Measurements from ENCODE around the gene CDK5RAP3.
"Not testable (repeated sequence)": the region's sequence is repeated elsewhere in the genome, so short reads cannot be mapped to it uniquely, and the experiment has no call there.

CDK5RAP3 gene

DNA sequence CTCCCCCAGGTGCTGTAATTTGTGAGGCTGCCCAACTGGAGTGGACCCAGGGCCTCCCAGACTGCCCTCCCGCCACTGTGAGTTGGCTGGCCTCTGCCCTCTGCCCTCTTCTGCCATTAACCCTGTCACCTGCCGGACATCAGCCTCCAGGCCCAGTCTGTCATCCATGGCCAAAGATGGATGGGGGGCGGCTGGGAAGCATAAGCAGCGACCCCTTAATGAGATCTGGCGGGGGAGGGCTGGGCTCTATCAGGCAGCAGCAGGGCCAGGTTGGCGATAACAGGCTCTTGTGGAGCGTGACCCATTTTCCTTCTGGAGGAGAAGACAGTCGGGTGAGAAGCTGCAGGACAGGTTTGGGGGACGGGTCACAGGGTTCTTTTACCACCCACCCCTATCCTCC lies 25.3 kb downstream of the CDK5RAP3 start:
- TF ChIP-seq JUND (IDR thresholded peaks at IDR 0.05; ENCODE audit: low read depth), result no peak
- in situ Hi-C loops (cut with HindIII; ENCODE audit: low pct_unique_long_range_greater_than_20kb, low sequenced_read_pairs), result no loop called here

DNA sequence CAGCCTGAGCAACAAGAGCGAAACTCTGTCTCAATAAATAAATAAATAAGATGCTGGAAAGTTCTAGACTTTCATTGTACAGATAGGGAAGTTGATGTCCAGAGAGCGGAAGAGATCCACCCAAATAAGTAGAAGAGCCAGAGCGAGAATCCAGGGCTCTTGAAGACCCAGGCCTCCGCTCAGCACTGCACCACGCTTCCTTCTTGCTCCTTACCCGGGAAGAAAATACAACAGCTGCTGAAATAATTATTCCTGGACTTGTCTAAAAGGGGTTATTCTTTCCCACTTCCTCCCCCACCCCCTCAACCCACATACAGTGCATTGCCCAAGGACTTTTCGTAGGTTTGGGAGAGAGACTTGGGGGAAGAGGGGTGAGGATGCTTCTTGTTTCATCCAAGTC lies 26.7 kb downstream of the CDK5RAP3 start:
- in situ Hi-C loops (cut with HindIII; ENCODE audit: low pct_unique_long_range_greater_than_20kb, low sequenced_read_pairs), result no loop called here
- no peak for TF ChIP-seq JUND (IDR thresholded peaks at IDR 0.05; ENCODE audit: low read depth)
- no peak for DNase-seq (ENCODE audit: low read depth in 1 of 2, low spot score in 1 of 2)

More for the DNA sequence above, 25.3 kb downstream of the CDK5RAP3 start:
- DNase-seq (ENCODE audit: low read depth in 1 of 2, low spot score in 1 of 2), result no peak

DNA sequence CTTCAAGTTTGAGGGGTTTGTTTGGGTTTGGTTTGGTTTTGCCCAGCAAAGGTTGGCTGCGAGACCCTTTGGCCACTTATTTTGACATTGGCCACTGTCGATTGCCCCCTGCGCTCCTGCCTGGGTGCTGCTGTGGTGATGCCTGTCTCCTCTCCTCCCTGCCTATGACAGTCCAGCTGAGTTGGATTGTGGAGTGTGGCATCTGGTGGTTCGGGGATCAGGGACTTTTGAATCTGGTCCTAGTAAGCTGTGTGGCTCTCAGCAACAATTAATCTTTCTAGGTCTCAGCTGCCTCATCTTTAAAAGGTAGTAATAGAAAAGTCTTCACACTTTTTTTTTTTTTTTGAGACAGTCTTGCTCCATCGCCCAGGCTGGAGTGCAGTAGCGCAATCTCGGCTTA lies 27.1 kb downstream of the CDK5RAP3 start:
- in situ Hi-C loops (cut with HindIII; ENCODE audit: low pct_unique_long_range_greater_than_20kb, low sequenced_read_pairs), result no loop called here
- DNase-seq (ENCODE audit: low read depth in 1 of 2, low spot score in 1 of 2), result no peak
- TF ChIP-seq JUND (IDR thresholded peaks at IDR 0.05; ENCODE audit: low read depth), result no peak

DNA sequence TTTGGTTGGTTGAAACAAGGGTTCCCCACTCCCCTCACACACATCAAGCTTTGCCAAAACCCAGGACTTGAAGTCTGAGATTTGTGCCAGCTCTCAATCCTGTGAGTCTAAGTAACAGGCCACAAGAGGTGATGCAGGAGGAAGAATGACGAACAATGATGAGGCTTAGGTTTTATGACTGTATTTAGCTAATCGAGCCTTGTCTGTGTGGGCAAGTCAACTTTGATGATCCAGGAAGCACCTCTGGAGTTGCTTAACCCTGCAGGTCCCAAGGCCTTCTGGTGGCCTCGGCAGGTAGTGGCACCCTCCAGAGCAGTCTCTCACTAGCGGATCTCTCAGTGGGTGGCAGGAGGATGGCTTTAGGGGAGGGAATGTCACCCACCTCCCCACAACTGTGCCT lies 28.7 kb downstream of the CDK5RAP3 start:
- in situ Hi-C loops (cut with HindIII; ENCODE audit: low pct_unique_long_range_greater_than_20kb, low sequenced_read_pairs), result no loop called here
- no peak for TF ChIP-seq JUND (IDR thresholded peaks at IDR 0.05; ENCODE audit: low read depth)
- DNase-seq (ENCODE audit: low read depth in 1 of 2, low spot score in 1 of 2), result no peak

DNA sequence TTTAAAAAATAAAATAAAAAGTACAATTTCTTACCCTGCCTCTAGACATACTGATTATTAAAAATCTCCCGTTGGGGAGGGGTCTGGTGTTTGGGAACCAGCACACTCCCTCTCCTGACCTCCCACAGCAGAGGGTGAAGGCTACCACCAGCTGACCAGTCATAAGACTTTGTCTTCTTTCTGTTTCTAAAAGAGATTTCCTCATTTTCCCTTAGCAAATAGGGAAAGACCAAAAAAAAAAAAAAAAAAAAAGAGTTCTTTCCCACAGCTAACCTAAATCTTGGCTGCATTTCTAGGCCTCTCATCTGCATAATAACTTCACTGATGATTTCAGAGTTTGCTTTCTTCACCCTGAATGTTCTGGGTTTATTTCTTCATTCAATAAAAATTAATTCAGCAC lies 30.3 kb downstream of the CDK5RAP3 start:
- in situ Hi-C loops (cut with HindIII; ENCODE audit: low pct_unique_long_range_greater_than_20kb, low sequenced_read_pairs), result no loop called here
- TF ChIP-seq JUND (IDR thresholded peaks at IDR 0.05; ENCODE audit: low read depth), result no peak
- no peak for DNase-seq (ENCODE audit: low read depth in 1 of 2, low spot score in 1 of 2)

DNA sequence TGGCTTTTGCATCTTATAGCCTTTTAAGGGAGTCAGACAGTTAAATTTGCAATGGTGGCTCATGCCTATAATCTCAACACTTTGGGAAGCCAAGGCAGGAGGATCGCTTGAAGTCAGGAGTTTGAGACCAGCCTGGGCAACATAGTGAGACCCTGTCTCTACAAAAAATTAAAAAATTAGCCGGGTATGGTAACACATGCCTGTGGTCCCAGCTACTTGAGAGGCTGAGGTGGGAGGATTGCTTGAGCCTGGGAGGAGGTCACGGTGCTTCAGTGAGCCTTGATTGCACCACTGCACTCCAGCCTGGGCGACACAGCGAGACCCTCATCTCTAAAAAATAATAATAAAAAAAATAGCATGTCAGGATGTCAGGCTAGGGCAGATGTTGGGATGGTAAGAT lies 30.7 kb downstream of the CDK5RAP3 start:
- DNase-seq (ENCODE audit: low read depth in 1 of 2, low spot score in 1 of 2); in situ Hi-C loops (cut with HindIII; ENCODE audit: low pct_unique_long_range_greater_than_20kb, low sequenced_read_pairs): not testable (repeated sequence)

DNA sequence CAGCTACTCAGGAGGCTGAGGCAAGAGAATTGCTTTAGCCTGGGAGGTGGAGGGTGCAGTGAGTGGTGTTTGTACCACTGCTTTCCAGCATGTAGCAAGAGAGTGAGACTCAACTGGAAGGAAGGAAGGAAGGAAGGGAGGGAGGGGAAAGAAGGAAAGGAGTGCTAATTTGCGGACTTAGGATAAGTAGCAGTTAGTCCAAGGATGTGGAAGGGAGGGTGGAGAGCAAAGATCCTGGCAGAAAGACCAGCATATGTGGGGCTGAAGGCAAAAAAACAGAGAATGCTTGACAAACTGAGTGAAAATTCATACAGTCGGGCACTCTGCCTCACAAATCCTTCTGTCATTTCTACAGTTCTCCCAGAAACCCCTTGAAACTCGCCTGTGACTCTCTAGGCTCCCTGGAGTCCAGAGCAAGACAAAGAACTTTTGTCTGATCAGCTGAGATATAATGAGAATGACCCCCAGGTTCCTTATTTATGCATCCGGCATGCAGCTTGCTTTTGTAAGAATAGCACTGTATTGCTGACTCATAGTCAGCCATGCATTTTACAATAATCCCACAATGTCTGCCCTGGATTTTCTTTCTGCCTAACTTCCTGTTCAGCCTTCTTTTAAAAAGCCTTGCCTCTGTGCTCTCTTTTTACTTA lies 31.5 kb downstream of the CDK5RAP3 start:
- TF ChIP-seq JUND (IDR thresholded peaks at IDR 0.05; ENCODE audit: low read depth), result no peak
- DNase-seq (ENCODE audit: low read depth in 1 of 2, low spot score in 1 of 2), result no peak
- in situ Hi-C loops (cut with HindIII; ENCODE audit: low pct_unique_long_range_greater_than_20kb, low sequenced_read_pairs), result no loop called here

DNA sequence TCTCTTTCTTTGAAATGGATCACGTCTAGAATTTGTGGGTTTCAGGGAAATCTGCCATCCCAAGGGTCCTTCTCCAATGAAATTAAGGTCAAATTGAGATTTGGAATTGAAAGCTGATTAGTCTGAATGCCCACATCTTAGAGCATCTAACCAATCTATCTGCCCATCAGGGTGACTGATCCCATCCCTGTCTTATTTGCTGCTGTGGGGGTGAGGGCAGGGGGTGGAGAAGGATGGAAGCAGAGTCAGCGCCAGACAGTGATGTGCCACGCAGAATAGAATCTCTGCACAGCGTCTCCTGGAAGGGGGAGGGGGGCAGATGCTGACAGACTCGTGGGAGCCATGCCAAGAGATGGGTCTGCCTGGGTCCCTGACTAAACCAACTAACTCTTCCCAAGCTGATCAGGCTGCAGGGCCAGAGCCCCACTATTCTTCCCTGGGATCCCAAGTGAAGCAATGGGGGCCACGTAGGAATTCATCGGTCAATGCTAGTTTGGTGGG lies 32.1 kb downstream of the CDK5RAP3 start:
- TF ChIP-seq JUND (IDR thresholded peaks at IDR 0.05; ENCODE audit: low read depth), result no peak
- no peak for DNase-seq (ENCODE audit: low read depth in 1 of 2, low spot score in 1 of 2)
- in situ Hi-C loops (cut with HindIII; ENCODE audit: low pct_unique_long_range_greater_than_20kb, low sequenced_read_pairs), result no loop called here

DNA sequence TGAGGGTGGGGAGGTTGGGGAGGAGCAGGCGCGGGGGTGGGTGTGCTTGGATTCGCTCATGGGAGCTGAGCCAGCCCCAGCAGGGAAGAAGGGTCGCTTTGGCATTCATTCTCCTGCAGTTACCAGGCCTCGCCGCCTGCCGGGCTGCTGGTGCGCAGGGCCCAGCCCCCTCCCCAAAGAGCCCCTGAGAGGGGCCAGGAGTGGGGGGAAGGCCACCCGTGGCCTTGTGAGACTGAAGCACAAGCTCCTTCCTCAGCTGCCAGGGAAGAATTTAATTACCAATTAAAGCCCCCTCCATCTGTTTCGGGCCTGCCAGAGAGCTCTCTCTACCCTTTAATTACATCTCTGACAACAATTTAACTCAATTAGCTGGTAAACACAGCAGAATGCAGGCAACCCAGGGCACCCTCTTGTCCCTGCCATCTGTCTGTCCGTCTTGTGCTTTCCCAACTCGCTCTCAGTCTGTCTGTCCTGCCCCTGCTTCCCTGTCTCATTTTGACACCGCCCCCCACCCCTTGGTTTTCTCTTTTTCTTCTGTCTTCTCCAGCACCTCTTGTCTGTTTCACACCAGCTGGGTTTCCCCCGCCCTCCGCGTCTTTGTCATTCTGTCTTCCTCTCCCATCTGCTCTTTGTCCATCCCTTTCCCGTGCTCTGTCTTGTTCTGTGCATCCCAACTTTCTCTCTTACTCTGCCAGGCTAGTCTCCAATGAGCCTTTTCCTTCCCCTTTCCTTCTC lies 32.7 kb downstream of the CDK5RAP3 start:
- no peak for TF ChIP-seq JUND (IDR thresholded peaks at IDR 0.05; ENCODE audit: low read depth)
- in situ Hi-C loops (cut with HindIII; ENCODE audit: low pct_unique_long_range_greater_than_20kb, low sequenced_read_pairs), result no loop called here
- no peak for DNase-seq (ENCODE audit: low read depth in 1 of 2, low spot score in 1 of 2)

DNA sequence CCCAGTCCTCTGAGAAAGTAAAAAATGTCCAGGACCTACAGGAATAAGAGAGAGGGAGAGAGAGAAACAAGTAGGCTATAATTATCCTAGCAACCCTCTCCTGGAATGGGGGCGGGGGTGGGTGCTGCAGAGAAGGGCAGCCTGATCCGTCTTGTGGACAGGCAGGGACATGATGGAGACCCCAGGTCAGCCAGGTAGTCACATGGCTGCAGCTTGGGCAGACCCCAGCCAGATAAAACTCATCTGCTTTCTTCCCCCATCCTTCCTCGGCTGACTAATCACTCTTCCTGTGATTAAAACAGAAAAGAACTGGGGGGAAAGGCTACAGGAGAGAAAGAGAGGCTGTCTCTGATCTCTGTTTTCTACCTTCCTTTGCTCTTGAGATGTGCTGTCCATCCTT lies 34.1 kb downstream of the CDK5RAP3 start:
- DNase-seq (ENCODE audit: low read depth in 1 of 2, low spot score in 1 of 2), result no peak
- in situ Hi-C loops (cut with HindIII; ENCODE audit: low pct_unique_long_range_greater_than_20kb, low sequenced_read_pairs), result no loop called here
- no peak for TF ChIP-seq JUND (IDR thresholded peaks at IDR 0.05; ENCODE audit: low read depth)

DNA sequence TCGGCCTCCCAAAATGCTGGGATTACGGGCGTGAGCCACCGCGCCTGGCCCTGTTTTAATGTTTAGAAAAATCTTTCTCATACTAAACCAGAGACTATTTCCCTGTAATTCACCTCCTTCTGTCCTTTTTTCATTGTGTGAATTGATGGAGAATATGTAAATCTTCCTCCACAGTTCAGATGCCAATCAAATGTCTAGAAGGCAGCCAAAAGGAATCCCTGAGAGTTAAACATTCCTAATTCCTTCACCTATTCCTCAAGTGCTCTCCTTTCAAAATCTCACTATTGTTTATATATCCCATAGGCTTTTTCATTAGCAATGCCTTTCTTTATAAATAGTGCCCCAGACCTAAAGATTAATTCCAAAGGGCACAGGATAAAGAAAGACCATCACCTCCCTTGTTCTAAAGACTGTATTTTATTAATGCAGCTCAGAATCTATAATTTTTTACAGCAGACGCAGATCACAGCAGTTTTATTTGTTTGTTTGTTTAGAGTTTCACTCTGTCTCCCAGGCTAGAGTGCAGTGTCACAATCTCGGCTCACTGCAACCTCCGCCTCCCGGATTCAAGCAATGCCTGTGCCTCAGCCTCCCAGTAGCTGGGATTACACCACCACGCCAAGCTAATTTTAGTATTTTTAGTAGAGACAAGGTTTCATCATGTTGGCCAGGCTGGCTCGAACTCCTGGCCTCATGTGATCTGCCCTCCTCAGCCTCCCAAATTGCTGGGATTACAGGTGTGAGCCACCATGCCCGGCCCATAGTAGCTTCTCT lies 36.2 kb downstream of the CDK5RAP3 start:
- in situ Hi-C loops (cut with HindIII; ENCODE audit: low pct_unique_long_range_greater_than_20kb, low sequenced_read_pairs), result no loop called here
- TF ChIP-seq JUND (IDR thresholded peaks at IDR 0.05; ENCODE audit: low read depth), result no peak
- DNase-seq (ENCODE audit: low read depth in 1 of 2, low spot score in 1 of 2), result no peak

DNA sequence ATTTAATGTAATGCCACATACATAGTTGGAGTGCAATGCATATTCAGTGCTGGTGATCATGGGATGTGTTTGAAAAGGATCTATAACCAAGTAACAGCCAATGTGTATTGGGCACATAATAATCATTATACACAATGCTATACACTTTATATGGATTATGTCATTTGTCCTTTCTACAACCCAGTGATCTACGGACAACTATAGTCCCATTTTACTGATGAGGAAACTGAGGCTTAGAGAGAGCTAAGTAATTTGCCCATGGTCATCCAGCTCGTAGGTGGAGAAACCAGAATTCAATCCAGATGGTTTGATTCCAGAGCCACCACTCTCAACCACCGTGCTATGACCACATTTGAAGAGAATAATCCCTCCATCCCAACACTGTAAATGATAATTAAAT lies 39.3 kb downstream of the CDK5RAP3 start:
- no peak for DNase-seq (ENCODE audit: low read depth in 1 of 2, low spot score in 1 of 2)
- no peak for TF ChIP-seq JUND (IDR thresholded peaks at IDR 0.05; ENCODE audit: low read depth)
- in situ Hi-C loops (cut with HindIII; ENCODE audit: low pct_unique_long_range_greater_than_20kb, low sequenced_read_pairs), result no loop called here

All from T47D (cell line).